CD14-positive monocyte (primary cell): ENCODE results near the gene UGT2B15. TPM values are rescaled to one million over a fixed set of nuclear protein-coding genes. Genes with fewer than 3 reads are reported as not detected.
A peak's percentile ranks its signal among the peaks of the same experiment; 100 is the strongest.
"Not testable (repeated sequence)": the region's sequence is repeated elsewhere in the genome, so short reads cannot be mapped to it uniquely, and the experiment has no call there.

Experiments
- DNase-seq, 3 donors: peaks; one replicate each; pipeline ENCODE4 v3.0.0-alpha.2; 2011 to 2022
- H2AFZ ChIP-seq: 2 replicates; pipeline ENCODE4 v1.6.0; 2012; ENCODE audit warnings: mild to moderate bottlenecking, low read depth, low read length, inconsistent platforms; ENCODE audit not compliant: insufficient read depth, poor library complexity, severe bottlenecking
- H3K27ac ChIP-seq, 2 donors: 1 replicate in 1 of 2; 2 replicates in 1 of 2; pipeline ENCODE4 v1.5.1; 2012 to 2013; ENCODE audit warnings: low read length in 2 of 2, control low read depth in 1 of 2, inconsistent platforms in 1 of 2, low read depth in 1 of 2, mild to moderate bottlenecking in 1 of 2
- H3K27me3 ChIP-seq, 2 donors: one replicate each; pipeline versions ENCODE4 v1.6.0 to v1.6.1; 2011 to 2013; ENCODE audit warnings: low read length in 2 of 2; ENCODE audit not compliant: control insufficient read depth in 2 of 2, insufficient read depth in 2 of 2
- H3K36me3 ChIP-seq, 2 donors: replicated peaks in 1 of 2; 1 replicate in 1 of 2; 2 replicates in 1 of 2; pipeline versions ENCODE4 v1.5.1 to v1.6.1; 2012 to 2013; ENCODE audit warnings: low read length in 2 of 2, control low read depth in 1 of 2, inconsistent platforms in 1 of 2, mild to moderate bottlenecking in 1 of 2; ENCODE audit not compliant: insufficient read depth in 2 of 2, control insufficient read depth in 1 of 2
- H3K4me1 ChIP-seq, 2 donors: 1 replicate in 1 of 2; 2 replicates in 1 of 2; pipeline versions ENCODE4 v1.5.1 to v1.6.1; 2012 to 2013; ENCODE audit warnings: low read length in 2 of 2, control low read depth in 1 of 2, inconsistent platforms in 1 of 2, mild to moderate bottlenecking in 1 of 2, moderate library complexity in 1 of 2; ENCODE audit not compliant: insufficient read depth in 2 of 2, control insufficient read depth in 1 of 2
- H3K4me2 ChIP-seq: replicated peaks from 2 replicates; pipeline ENCODE3; 2012; ENCODE audit warnings: low read length, moderate library complexity, mild to moderate bottlenecking; ENCODE audit not compliant: poor library complexity, severe bottlenecking; ENCODE audit errors: extremely low read depth
- H3K4me3 ChIP-seq, 3 experiments: fragments of 200-600 bp in 1 of 3; sonication (generic) in 1 of 3; replicated peaks in 1 of 3; 1 replicate in 2 of 3; 2 replicates in 1 of 3; pipeline ENCODE4 v1.5.1; 2011 to 2013; ENCODE audit warnings: low read length in 3 of 3, mild to moderate bottlenecking in 3 of 3, control low read depth in 2 of 3, low read depth in 2 of 3, inconsistent platforms in 1 of 3, moderate library complexity in 1 of 3
- H3K79me2 ChIP-seq: 2 replicates; pipeline ENCODE4 v1.6.0; 2012; ENCODE audit warnings: mild to moderate bottlenecking, control low read depth, inconsistent platforms, low read length, moderate library complexity; ENCODE audit not compliant: insufficient read depth
- H3K9ac ChIP-seq: 2 replicates; pipeline ENCODE4 v1.6.0; 2017; ENCODE audit warnings: low read length, mild to moderate bottlenecking; ENCODE audit not compliant: insufficient read depth, poor library complexity, severe bottlenecking
- H3K9me3 ChIP-seq, 2 donors: replicated peaks in 1 of 2; 1 replicate in 1 of 2; 2 replicates in 1 of 2; pipeline versions ENCODE4 v1.5.1 to v1.6.1; 2012 to 2013; ENCODE audit warnings: low read length in 2 of 2, control low read depth in 1 of 2; ENCODE audit not compliant: control insufficient read depth in 1 of 2, insufficient read depth in 1 of 2
- H4K20me1 ChIP-seq: 2 replicates; pipeline ENCODE4 v1.6.0; 2012; ENCODE audit warnings: mild to moderate bottlenecking, low read length, control low read depth, moderate library complexity; ENCODE audit not compliant: insufficient read depth
- H3K27ac Mint-ChIP-seq, 7 donors: one replicate each; pipeline ENCODE4 v1.8.0; 2020; ENCODE audit warnings: mild to moderate bottlenecking in 7 of 7, mixed read lengths in 7 of 7, moderate library complexity in 6 of 7, inconsistent platforms in 2 of 7
- H3K27me3 Mint-ChIP-seq, 3 donors: one replicate each; pipeline ENCODE4 v1.8.0; 2021 to 2022; ENCODE audit warnings: low read depth in 3 of 3, mild to moderate bottlenecking in 3 of 3, mixed read lengths in 3 of 3, moderate library complexity in 3 of 3, inconsistent platforms in 1 of 3
- H3K36me3 Mint-ChIP-seq, 2 donors: one replicate each; pipeline ENCODE4 v1.8.0; 2020; ENCODE audit warnings: mixed read lengths in 2 of 2, inconsistent platforms in 1 of 2, mild to moderate bottlenecking in 1 of 2
- H3K4me1 Mint-ChIP-seq: one replicate; pipeline ENCODE4 v1.8.0; 2020; ENCODE audit warnings: mild to moderate bottlenecking, mixed read lengths
- H3K4me3 Mint-ChIP-seq, 2 donors: one replicate each; pipeline ENCODE4 v1.8.0; 2020; ENCODE audit warnings: mild to moderate bottlenecking in 2 of 2, mixed read lengths in 2 of 2, moderate library complexity in 1 of 2
- H3K9me3 Mint-ChIP-seq, 7 donors: one replicate each; pipeline ENCODE4 v1.8.0; 2020 to 2022; ENCODE audit warnings: mixed read lengths in 7 of 7, mild to moderate bottlenecking in 6 of 7, moderate library complexity in 6 of 7, inconsistent platforms in 2 of 7
- WGBS: methylation state at CpG from one replicate; pipeline ENCODE4 v1.1.5; 2013; ENCODE audit warnings: missing lambda C conversion rate; ENCODE audit not compliant: insufficient coverage; 5-methylcytosine and 5-hydroxymethylcytosine counted together
- intact Hi-C, 2 donors: fragments of 100-400 bp; cut with micrococcal nuclease; formaldehyde crosslinking; loops; one replicate each; pipeline versions ENCODE4 v1.15.0 to v1.15.1; 2023
- polyA plus RNA-seq, 3 donors: library from polyadenylated mRNA; depleted of rRNA in 1 of 3; unstranded in 2 of 3; stranded (reverse) in 1 of 3; fragments of 300-500 nt in 2 of 3; fragments of >200 nt in 1 of 3; fragmentation: Illumina TruSeq in 2 of 3; gene quantifications; 1 replicate in 2 of 3; 2 replicates in 1 of 3; pipeline ENCODE4 v1.2.3, GENCODE V29; 2012 to 2021
- TF ChIP-seq, protein P1 (sequence below): fragments of 200-600 bp; IDR thresholded peaks from one replicate; pipeline ENCODE4 v1.8.0; 2022; ENCODE audit warnings: antibody characterized with exemption, mild to moderate bottlenecking

The UGT2B15 gene
- polyA plus RNA-seq, 3 donors: not detected

DNA sequence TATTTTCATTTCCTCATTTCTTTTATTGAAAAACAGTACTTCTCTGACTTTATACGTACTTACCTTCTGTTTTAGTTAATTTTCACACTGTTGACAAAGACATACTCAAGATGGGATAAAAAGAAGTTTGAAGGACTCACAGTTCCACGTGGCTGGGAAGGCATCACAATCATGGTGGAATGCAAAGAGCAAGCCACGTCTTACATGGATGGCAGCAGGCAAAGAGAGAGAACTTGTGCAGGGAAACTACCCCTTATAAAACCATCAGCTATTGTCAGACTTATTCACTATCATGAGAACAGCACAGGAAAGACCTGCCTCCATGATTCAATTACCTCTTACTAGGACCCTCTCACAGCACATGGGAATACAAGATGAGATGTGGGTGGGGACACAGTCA lies 20.7 kb upstream of the UGT2B15 start:
- Histone ChIP-seq H3K79me2 (no peaks in the 10 kb centered on the region), H3K4me2 (no peak overlapping the region), H3K27me3 (no peaks in the 10 kb centered on the region), H3K9ac (no peak overlapping the region), H3K4me3 (no peak overlapping the region), H4K20me1 (no peaks in the 10 kb centered on the region), H3K36me3 (no peaks in the 10 kb centered on the region), H2AFZ (no peak overlapping the region), H3K4me1 (no peaks in the 10 kb centered on the region), H3K9me3 (peaks cover 7 to 8% of the 10 kb centered on the region in 2 donors), H3K27ac (no peak overlapping the region)
- TF ChIP-seq, protein P1, sequence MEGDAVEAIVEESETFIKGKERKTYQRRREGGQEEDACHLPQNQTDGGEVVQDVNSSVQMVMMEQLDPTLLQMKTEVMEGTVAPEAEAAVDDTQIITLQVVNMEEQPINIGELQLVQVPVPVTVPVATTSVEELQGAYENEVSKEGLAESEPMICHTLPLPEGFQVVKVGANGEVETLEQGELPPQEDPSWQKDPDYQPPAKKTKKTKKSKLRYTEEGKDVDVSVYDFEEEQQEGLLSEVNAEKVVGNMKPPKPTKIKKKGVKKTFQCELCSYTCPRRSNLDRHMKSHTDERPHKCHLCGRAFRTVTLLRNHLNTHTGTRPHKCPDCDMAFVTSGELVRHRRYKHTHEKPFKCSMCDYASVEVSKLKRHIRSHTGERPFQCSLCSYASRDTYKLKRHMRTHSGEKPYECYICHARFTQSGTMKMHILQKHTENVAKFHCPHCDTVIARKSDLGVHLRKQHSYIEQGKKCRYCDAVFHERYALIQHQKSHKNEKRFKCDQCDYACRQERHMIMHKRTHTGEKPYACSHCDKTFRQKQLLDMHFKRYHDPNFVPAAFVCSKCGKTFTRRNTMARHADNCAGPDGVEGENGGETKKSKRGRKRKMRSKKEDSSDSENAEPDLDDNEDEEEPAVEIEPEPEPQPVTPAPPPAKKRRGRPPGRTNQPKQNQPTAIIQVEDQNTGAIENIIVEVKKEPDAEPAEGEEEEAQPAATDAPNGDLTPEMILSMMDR: no peak
- intact Hi-C loops: no loop called here
- no peak for DNase-seq
- H3K27ac Mint-ChIP-seq: peak overlapping the region in 1 of 7 donors; percentile 27
- no peaks in the 10 kb centered on the region for H3K4me1 Mint-ChIP-seq
- peaks cover 0 to 4% (median 0%) of the 10 kb centered on the region in 3 donors for H3K27me3 Mint-ChIP-seq
- WGBS: no CpG with 5 or more reads among the region's 3 CpGs
- H3K4me3 Mint-ChIP-seq: no peak overlapping the region
- H3K36me3 Mint-ChIP-seq: no peaks in the 10 kb centered on the region
- H3K9me3 Mint-ChIP-seq: peaks cover 0 to 17% (median 4%) of the 10 kb centered on the region in 7 donors

DNA sequence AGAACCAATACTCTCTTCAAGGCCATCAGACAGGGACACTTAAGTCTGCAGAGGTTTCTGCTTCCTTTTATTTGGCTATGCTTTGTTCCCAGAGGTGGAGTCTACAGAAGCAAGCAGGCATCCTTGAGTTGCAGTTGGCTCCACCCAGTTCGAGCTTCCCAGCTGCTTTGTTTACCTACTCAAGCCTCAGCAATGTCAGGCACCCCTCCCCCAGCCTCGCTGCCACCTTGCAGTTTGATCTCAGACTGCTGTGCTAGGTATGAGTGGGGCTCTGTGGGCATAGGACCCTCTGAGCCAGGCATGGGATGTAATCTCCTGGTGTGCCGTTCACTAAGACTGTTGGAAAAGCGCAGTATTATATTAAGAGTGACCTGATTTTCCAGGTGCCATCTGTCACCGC lies 12.6 kb upstream of the UGT2B15 start:
- Mint-ChIP-seq H3K4me3 (no peak overlapping the region), H3K27me3 (peaks cover 0 to 3% (median 0%) of the 10 kb centered on the region in 3 donors), H3K36me3 (no peaks in the 10 kb centered on the region), H3K27ac (no peak overlapping the region), H3K9me3 (peaks cover 2 to 19% (median 9%) of the 10 kb centered on the region in 7 donors), H3K4me1 (no peaks in the 10 kb centered on the region)
- Histone ChIP-seq H3K9ac (no peak overlapping the region), H3K27ac (no peak overlapping the region), H3K4me1 (no peaks in the 10 kb centered on the region), H3K4me2 (no peak overlapping the region), H3K27me3 (no peaks in the 10 kb centered on the region), H3K4me3 (no peak overlapping the region), H3K9me3 (peaks cover 0 to 6% of the 10 kb centered on the region in 2 donors), H3K79me2 (no peaks in the 10 kb centered on the region), H4K20me1 (no peaks in the 10 kb centered on the region), H2AFZ (no peak overlapping the region), H3K36me3 (no peaks in the 10 kb centered on the region)
- intact Hi-C loops: no loop called here
- 82% methylated on average over 3 of the region's 5 CpGs for WGBS
- TF ChIP-seq, protein P1: no peak
- DNase-seq: no peak

DNA sequence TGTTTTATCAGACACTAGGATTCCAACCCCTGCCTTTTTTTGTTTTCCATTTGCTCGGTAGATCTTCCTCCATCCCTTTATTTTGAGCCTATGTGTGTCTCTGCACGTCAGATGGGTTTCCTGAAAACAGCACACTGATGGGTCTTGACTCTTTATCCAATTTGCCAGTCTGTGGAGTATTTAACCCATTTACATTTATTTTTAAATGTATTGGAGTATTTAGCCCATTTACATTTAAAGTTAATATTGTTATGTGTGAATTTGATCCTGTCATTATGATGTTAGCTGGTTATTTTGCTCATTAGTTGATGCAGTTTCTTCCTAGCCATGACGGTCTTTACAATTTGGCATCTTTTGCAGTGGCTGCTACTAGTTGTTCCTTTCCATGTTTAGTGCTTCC lies 10.8 kb upstream of the UGT2B15 start:
- H3K27ac ChIP-seq, H3K4me1 Mint-ChIP-seq, H3K36me3 ChIP-seq, H3K27me3 Mint-ChIP-seq, H4K20me1 ChIP-seq, H2AFZ ChIP-seq, H3K4me2 ChIP-seq, H3K9me3 ChIP-seq, H3K9ac ChIP-seq, H3K4me1 ChIP-seq, H3K27ac Mint-ChIP-seq, H3K4me3 ChIP-seq, H3K36me3 Mint-ChIP-seq, H3K79me2 ChIP-seq, H3K27me3 ChIP-seq, DNase-seq, intact Hi-C loops, H3K4me3 Mint-ChIP-seq: not testable (repeated sequence)
- no CpG with 5 or more reads among the region's 3 CpGs for WGBS
- H3K9me3 Mint-ChIP-seq: peaks cover 2 to 23% (median 9%) of the 10 kb centered on the region in 7 donors
